HCT116 (cell line): Measurements from ENCODE around the gene CAMKMT. TPM values are rescaled to one million over a fixed set of nuclear protein-coding genes. Genes with fewer than 3 reads are reported as not detected.

Experiments used
- ATAC-seq: fragments of 200-7000 bp; cut with Tn5 transposase; 2 replicates; pipeline ENCODE4 v1.9.1; 2020; ENCODE audit warnings: mild to moderate bottlenecking, moderate library complexity
- BruUV-seq: library from RNA; stranded (reverse); fragments of 400-500 nt; replicated peaks from 2 replicates; lab custom pipeline; 2021; lab: Mats Ljungman, UMichigan
- CTCF ChIA-PET: fragments of 300-600 bp; sonication (Branson Sonifier 250); formaldehyde crosslinking; loops from one replicate; lab custom pipeline; 2021; ENCODE audit warnings: antibody characterized with exemption; lab: Charles Lee
- POLR2A ChIA-PET: fragments of 300-600, 350-600 bp; sonication (Branson Sonifier 250); formaldehyde crosslinking; loops from one replicate; lab custom pipeline; 2021; ENCODE audit warnings: antibody characterized with exemption; lab: Charles Lee
- RAD21 ChIA-PET, 2 experiments: fragments of 300-600 bp; sonication (Branson Sonifier 250); formaldehyde crosslinking; loops; one replicate each; lab custom pipeline; 2023; ENCODE audit warnings: low total read pairs in 2 of 2; ENCODE audit not compliant: uncharacterized antibody in 2 of 2, unreplicated experiment in 2 of 2, low non-redundant PET in 1 of 2; lab: Charles Lee
- DNase-seq: peaks from one replicate; pipeline ENCODE4 v3.0.0-alpha.2; 2010; ENCODE audit warnings: low read depth, low spot score
- H2AFZ ChIP-seq: fragments of 200-600 bp; shearing (Covaris generic), sonication (generic); 2 replicates; pipeline ENCODE4 v1.6.1; 2017; ENCODE audit warnings: low read depth, mixed run types, mixed read lengths, antibody characterized with exemption, low read length; ENCODE audit not compliant: poor library complexity, severe bottlenecking
- H3K27ac ChIP-seq: 2 replicates; pipeline ENCODE4 v1.5.1; 2012; ENCODE audit warnings: low read depth, low read length
- H3K27me3 ChIP-seq: fragments of 200-600 bp; sonication (generic); 2 replicates; pipeline ENCODE4 v1.6.1; 2016; ENCODE audit warnings: mixed run types, low read length, mixed read lengths; ENCODE audit not compliant: insufficient read depth
- H3K36me3 ChIP-seq, 2 experiments: fragments of 200-500 bp in 1 of 2; fragments of 200-600 bp in 1 of 2; sonication (Bioruptor generic) in 1 of 2; sonication (generic) in 1 of 2; 2 replicates each; pipeline versions ENCODE4 v1.5.1 to v1.6.1; 2014 to 2016; ENCODE audit warnings: low read length in 2 of 2, inconsistent platforms in 1 of 2, mixed read lengths in 1 of 2, mixed run types in 1 of 2; ENCODE audit not compliant: insufficient read depth in 2 of 2, control insufficient read depth in 1 of 2
- H3K4me1 ChIP-seq, 2 experiments: fragments of 200-600 bp in 1 of 2; sonication (generic) in 1 of 2; 2 replicates each; pipeline versions ENCODE4 v1.5.1 to v1.6.1; 2012 to 2017; ENCODE audit warnings: low read length in 2 of 2, inconsistent platforms in 1 of 2, mild to moderate bottlenecking in 1 of 2, mixed read lengths in 1 of 2, mixed run types in 1 of 2, moderate library complexity in 1 of 2; ENCODE audit not compliant: insufficient read depth in 2 of 2, control insufficient read depth in 1 of 2
- H3K4me2 ChIP-seq: fragments of 200-600 bp; sonication (generic); 2 replicates; pipeline ENCODE4 v1.6.1; 2017; ENCODE audit warnings: mixed run types, low read length, mixed read lengths
- H3K4me3 ChIP-seq, 2 experiments: fragments of 200-600 bp in 1 of 2; sonication (generic) in 1 of 2; replicated peaks in 1 of 2; 2 replicates each; pipeline ENCODE4 v1.5.1; 2011 to 2016; ENCODE audit warnings: low read length in 2 of 2, control low read depth in 1 of 2, low read depth in 1 of 2, mild to moderate bottlenecking in 1 of 2, mixed read lengths in 1 of 2, mixed run types in 1 of 2
- H3K79me2 ChIP-seq: fragments of 200-600 bp; sonication (generic); 2 replicates; pipeline ENCODE4 v1.6.1; 2017; ENCODE audit warnings: mild to moderate bottlenecking, mixed run types, low read length, moderate library complexity, mixed read lengths; ENCODE audit not compliant: insufficient read depth
- H3K9ac ChIP-seq: fragments of 200-600 bp; sonication (generic); 2 replicates; pipeline ENCODE4 v1.6.1; 2016; ENCODE audit warnings: low read length, mixed read lengths
- H3K9me2 ChIP-seq: fragments of 200-600 bp; sonication (generic), shearing (Covaris generic); 2 replicates; pipeline ENCODE4 v1.6.1; 2017; ENCODE audit warnings: mixed run types, mild to moderate bottlenecking, moderate library complexity; ENCODE audit not compliant: insufficient read depth
- H3K9me3 ChIP-seq, 2 experiments: fragments of 200-500 bp in 1 of 2; fragments of 200-600 bp in 1 of 2; sonication (Bioruptor generic) in 1 of 2; sonication (generic) in 1 of 2; 2 replicates each; pipeline ENCODE4 v1.6.1; 2014 to 2017; ENCODE audit warnings: low read length in 2 of 2, mixed read lengths in 2 of 2, inconsistent platforms in 1 of 2, low read depth in 1 of 2, mild to moderate bottlenecking in 1 of 2, mixed run types in 1 of 2, moderate library complexity in 1 of 2; ENCODE audit not compliant: control insufficient read depth in 1 of 2, insufficient read depth in 1 of 2
- H4K20me1 ChIP-seq: fragments of 200-600 bp; sonication (generic), shearing (Covaris generic); 2 replicates; pipeline ENCODE4 v1.6.1; 2017; ENCODE audit warnings: mixed run types, mild to moderate bottlenecking, moderate library complexity; ENCODE audit not compliant: insufficient read depth
- ATF3 ChIP-seq: IDR thresholded peaks from 2 replicates; pipeline ENCODE4 v1.6.1; 2012
- CTCF ChIP-seq, 3 experiments: fragments of 200-600 bp in 1 of 3; sonication (generic) in 1 of 3; IDR thresholded peaks in 2 of 3; conservative IDR thresholded peaks in 1 of 3; 2 replicates each; pipeline ENCODE4 v1.5.1; 2012 to 2017; ENCODE audit warnings: low read depth in 2 of 3, low read length in 2 of 3, antibody characterized with exemption in 1 of 3, borderline replicate concordance in 1 of 3, control low read depth in 1 of 3, mild to moderate bottlenecking in 1 of 3, mixed read lengths in 1 of 3, mixed run types in 1 of 3, moderate library complexity in 1 of 3; ENCODE audit not compliant: insufficient read depth in 1 of 3
- EGR1 ChIP-seq: IDR thresholded peaks from 2 replicates; pipeline ENCODE4 v1.6.1; 2012; ENCODE audit warnings: low read depth
- JUND ChIP-seq: IDR thresholded peaks from 2 replicates; pipeline ENCODE4 v1.6.1; 2012
- POLR2AphosphoS5 ChIP-seq: IDR thresholded peaks from 2 replicates; pipeline ENCODE4 v1.6.1; 2011; ENCODE audit warnings: mild to moderate bottlenecking, low read depth, low read length, moderate library complexity
- RAD21 ChIP-seq: IDR thresholded peaks from 2 replicates; pipeline ENCODE4 v1.6.1; 2012; ENCODE audit warnings: low read depth, mild to moderate bottlenecking
- REST ChIP-seq: IDR thresholded peaks from 2 replicates; pipeline ENCODE4 v1.6.1; 2012; ENCODE audit warnings: low read depth
- ZNF274 ChIP-seq: fragments of 200-500 bp; sonication (Bioruptor generic); IDR thresholded peaks from 2 replicates; pipeline ENCODE4 v1.6.1; 2014; ENCODE audit warnings: mild to moderate bottlenecking, low read depth, low read length, inconsistent platforms
- intact Hi-C: fragments of 100-400 bp; cut with micrococcal nuclease; formaldehyde crosslinking; loops from 2 replicates; pipeline ENCODE4 v1.10.0; 2022
- total RNA-seq: library from RNA; stranded (reverse); gene quantifications from one replicate; pipeline ENCODE4 v1.2.1, GENCODE V29; 2021; ENCODE audit not compliant: unreplicated experiment

The CAMKMT gene
- total RNA-seq, 1 experiment from 2014 or later: 10.6 TPM

- Histone ChIP-seq H3K27ac (no peak overlapping the region), H3K4me3 (no peak overlapping the region), H3K79me2 (no peaks in the 10 kb centered on the region), H3K9me3 (no peaks in the 10 kb centered on the region), H3K9ac (no peak overlapping the region), H4K20me1 (no peaks in the 10 kb centered on the region; the same call in 1 of the 2 replicates), H3K4me1 (no peaks in the 10 kb centered on the region), H2AFZ (no peak overlapping the region), H3K9me2 (no peaks in the 10 kb centered on the region), H3K27me3 (peaks cover 2% of the 10 kb centered on the region; the same call in 1 of the 2 replicates), H3K4me2 (no peak overlapping the region), H3K36me3 (no peaks in the 10 kb centered on the region)
- DNase-seq (no peak), ATAC-seq (no peak)
- intact Hi-C loops: no loop called here
- BruUV-seq: no TSS peak
- ChIA-PET RAD21 (no interaction called here), POLR2A (no interaction called here), CTCF (no interaction called here)
- TF ChIP-seq ZNF274 (no peak), ATF3 (no peak), JUND (no peak), REST (peak; percentile 72), CTCF (IDR thresholded peaks at IDR 0.05 in 2 of 3, conservative IDR thresholded peaks at IDR 0.05 in 1 of 3; ENCODE audit: borderline replicate concordance in 1 of 3, insufficient read depth in 1 of 3, low read depth in 2 of 3, low read length in 2 of 3) (no peak), EGR1 (no peak), RAD21 (no peak), POLR2AphosphoS5 (no peak)
Measured at GRCh38 chr2:44793322-44793870, 431.6 kb downstream of the CAMKMT start.
